ENCODE data around the gene EFEMP2.

EFEMP2 gene

GRCh38 chr11:65872586-65873317, at the start of gene EFEMP2:
Gene EFEMP2 (minus strand): TSS chr11:65872800. CDS start chr11:65872354, 446 bp downstream.
- H3K27ac ChIP-seq = peak within 1 kb of the TSS; percentile 54
- no peaks in the 10 kb centered on the region for H3K9me3 ChIP-seq (ENCODE audit: severe bottlenecking)
- peaks cover 5% of the 10 kb centered on the region for H3K36me3 ChIP-seq

GRCh38 chr11:65921876-65922275, 49.3 kb upstream of the EFEMP2 start:
- no peak overlapping the region for H3K27ac ChIP-seq
- no peaks in the 10 kb centered on the region for H3K9me3 ChIP-seq (ENCODE audit: severe bottlenecking)
- DNase-seq = no peak
- peaks cover 17% of the 10 kb centered on the region for H3K36me3 ChIP-seq
- no peak overlapping the region for H3K4me3 ChIP-seq (ENCODE audit: low read depth, low read length)
- no peaks in the 10 kb centered on the region for H3K27me3 ChIP-seq (ENCODE audit: insufficient read depth, low read depth, severe bottlenecking)
- TF ChIP-seq, protein P1, sequence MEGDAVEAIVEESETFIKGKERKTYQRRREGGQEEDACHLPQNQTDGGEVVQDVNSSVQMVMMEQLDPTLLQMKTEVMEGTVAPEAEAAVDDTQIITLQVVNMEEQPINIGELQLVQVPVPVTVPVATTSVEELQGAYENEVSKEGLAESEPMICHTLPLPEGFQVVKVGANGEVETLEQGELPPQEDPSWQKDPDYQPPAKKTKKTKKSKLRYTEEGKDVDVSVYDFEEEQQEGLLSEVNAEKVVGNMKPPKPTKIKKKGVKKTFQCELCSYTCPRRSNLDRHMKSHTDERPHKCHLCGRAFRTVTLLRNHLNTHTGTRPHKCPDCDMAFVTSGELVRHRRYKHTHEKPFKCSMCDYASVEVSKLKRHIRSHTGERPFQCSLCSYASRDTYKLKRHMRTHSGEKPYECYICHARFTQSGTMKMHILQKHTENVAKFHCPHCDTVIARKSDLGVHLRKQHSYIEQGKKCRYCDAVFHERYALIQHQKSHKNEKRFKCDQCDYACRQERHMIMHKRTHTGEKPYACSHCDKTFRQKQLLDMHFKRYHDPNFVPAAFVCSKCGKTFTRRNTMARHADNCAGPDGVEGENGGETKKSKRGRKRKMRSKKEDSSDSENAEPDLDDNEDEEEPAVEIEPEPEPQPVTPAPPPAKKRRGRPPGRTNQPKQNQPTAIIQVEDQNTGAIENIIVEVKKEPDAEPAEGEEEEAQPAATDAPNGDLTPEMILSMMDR (IDR thresholded peaks at IDR 0.05; ENCODE audit: low read depth, low read length) = no peak

More at GRCh38 chr11:65872586-65873317, at the start of gene EFEMP2:
- H3K27me3 ChIP-seq (ENCODE audit: insufficient read depth, low read depth, severe bottlenecking) = no peaks in the 10 kb centered on the region
- DNase-seq = no peak
- TF ChIP-seq, protein P1 (IDR thresholded peaks at IDR 0.05; ENCODE audit: low read depth, low read length) = no peak
- H3K4me3 ChIP-seq (ENCODE audit: low read depth, low read length) = peak within 1 kb of the TSS; percentile 74

GRCh38 chr11:65921033-65921555, 48.5 kb upstream of the EFEMP2 start:
- no peak for DNase-seq
- peaks cover 17% of the 10 kb centered on the region for H3K36me3 ChIP-seq
- no peaks in the 10 kb centered on the region for H3K9me3 ChIP-seq (ENCODE audit: severe bottlenecking)
- H3K4me3 ChIP-seq (ENCODE audit: low read depth, low read length) = no peak overlapping the region
- no peaks in the 10 kb centered on the region for H3K27me3 ChIP-seq (ENCODE audit: insufficient read depth, low read depth, severe bottlenecking)
- H3K27ac ChIP-seq = no peak overlapping the region
- TF ChIP-seq, protein P1 (IDR thresholded peaks at IDR 0.05; ENCODE audit: low read depth, low read length) = no peak

GRCh38 chr11:65920372-65920802, 47.8 kb upstream of the EFEMP2 start:
- H3K36me3 ChIP-seq = peaks cover 17% of the 10 kb centered on the region
- TF ChIP-seq, protein P1 (IDR thresholded peaks at IDR 0.05; ENCODE audit: low read depth, low read length) = no peak
- no peaks in the 10 kb centered on the region for H3K9me3 ChIP-seq (ENCODE audit: severe bottlenecking)
- no peaks in the 10 kb centered on the region for H3K27me3 ChIP-seq (ENCODE audit: insufficient read depth, low read depth, severe bottlenecking)
- peak overlapping the region; percentile 56 for H3K4me3 ChIP-seq (ENCODE audit: low read depth, low read length)
- H3K27ac ChIP-seq = no peak overlapping the region
- DNase-seq = no peak

- peak; percentile 57 for DNase-seq
- Histone ChIP-seq H3K27ac (peak overlapping the region; percentile 74), H3K9me3 (ENCODE audit: severe bottlenecking) (no peaks in the 10 kb centered on the region), H3K36me3 (peaks cover 17% of the 10 kb centered on the region), H3K27me3 (ENCODE audit: insufficient read depth, low read depth, severe bottlenecking) (no peaks in the 10 kb centered on the region), H3K4me3 (ENCODE audit: low read depth, low read length) (peak overlapping the region; percentile 56)
- TF ChIP-seq, protein P1 (IDR thresholded peaks at IDR 0.05; ENCODE audit: low read depth, low read length) = no peak
Observed at GRCh38 chr11:65919573-65920371, 47.2 kb upstream of the EFEMP2 start.
